ENCODE results near the gene AGBL1.
A peak's percentile ranks its signal among the peaks of the same experiment; 100 is the strongest.

Gene AGBL1

DNA sequence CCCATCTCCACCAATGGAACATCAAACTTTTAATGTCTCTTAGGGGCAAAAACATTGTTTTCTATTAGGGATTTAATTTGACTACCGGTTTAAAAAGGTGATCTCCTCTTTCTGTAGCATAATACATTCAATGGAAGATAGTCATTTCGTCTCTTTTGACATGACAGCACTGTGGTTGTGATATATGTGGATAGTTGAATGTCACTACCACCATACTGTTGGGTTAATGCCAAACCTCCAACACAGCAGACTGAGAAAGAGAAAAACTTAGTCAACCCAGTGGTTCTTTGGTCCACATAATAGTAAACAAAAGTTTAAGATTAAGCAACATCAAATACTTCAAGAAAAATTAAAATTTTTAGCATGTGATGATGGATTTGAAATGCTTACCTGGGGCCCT lies 530.4 kb downstream of the AGBL1 start:
- no peak for DNase-seq

DNA sequence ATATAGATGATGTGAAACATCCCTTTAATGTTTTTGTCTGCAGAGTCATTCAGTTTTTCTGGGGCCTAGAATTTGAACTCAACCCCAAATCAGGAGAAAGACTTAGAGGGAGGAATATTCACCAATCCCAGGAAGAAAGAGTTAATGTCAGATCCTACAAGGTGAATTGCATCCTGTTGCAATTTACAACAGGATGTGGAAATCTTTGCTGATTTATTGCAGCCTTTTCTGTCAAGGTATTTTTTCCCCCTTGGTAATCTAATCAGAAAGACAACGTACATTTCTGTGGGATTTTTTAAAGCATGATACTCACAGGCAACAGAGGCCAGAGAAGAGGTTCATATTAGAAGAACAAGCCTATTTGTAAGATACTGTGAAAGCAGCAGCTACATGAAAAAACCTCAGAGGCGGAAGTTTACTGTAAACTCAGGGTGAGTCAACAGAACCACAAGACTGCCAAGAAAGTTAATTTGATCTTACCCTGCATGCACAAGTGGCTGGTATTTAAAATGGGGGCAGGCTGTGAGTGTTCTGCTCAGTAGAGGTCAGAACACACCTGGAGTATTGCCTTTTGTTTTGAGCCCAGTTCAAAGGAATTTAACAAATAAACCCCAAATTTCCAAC lies 531.9 kb downstream of the AGBL1 start:
- DNase-seq, result no peak

DNA sequence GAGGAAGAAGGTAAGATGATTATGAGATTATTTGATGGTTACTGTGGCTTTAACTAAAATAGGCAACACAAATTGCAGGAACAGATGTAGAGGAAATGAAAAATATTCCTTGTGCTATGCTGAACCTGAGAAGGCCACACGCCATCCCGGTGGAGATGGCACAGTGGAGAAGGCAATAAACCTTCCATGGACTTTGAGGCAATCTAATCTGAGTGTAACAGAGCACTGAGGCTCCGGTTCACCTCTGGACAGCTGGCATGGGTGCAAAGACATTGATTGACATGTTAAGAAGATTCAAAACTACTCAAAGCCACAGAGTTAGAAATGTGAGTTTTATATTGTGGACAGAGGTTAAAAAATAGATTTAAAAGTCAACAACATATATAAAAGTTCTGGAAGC lies 535.7 kb downstream of the AGBL1 start:
- DNase-seq, result no peak

DNA sequence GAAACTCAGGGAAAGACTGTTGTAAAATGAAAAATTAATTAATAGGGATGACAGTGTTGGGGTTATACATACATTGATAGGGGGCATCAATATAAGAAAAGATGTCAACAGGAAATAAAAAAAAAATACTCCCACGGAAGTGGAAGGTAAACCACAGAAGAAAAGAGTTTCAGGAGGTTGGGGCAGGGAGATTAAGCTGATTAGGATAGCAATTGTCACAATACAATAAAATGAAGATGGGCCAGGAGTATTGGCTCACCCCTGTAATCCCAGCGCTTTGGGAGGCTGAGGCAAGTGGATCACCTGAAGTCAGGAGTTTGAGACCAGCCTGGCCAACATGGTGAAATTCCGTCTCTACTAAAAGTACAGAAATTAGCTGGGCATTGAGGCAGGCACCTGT lies 536.1 kb downstream of the AGBL1 start:
- no peak for DNase-seq

DNA sequence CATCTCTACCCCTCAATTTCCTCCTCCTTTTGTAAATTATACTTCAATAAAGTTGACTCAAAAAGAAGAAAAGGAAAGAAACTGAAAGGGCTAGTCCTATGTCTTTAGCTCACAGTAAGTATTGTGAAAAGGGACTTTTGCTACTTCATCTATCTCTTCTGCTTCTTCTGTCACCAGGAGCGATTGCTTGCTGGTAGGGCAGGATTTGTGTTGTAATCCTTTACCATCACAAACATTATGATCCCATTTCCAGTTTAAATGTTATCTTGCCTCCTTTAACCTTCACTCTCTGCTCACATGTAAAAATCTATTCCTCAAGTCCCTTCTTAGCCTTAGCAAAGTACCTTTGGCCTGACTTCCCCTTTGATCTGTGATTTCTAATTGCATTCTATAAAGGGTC lies 537.1 kb downstream of the AGBL1 start:
- DNase-seq, result no peak

DNA sequence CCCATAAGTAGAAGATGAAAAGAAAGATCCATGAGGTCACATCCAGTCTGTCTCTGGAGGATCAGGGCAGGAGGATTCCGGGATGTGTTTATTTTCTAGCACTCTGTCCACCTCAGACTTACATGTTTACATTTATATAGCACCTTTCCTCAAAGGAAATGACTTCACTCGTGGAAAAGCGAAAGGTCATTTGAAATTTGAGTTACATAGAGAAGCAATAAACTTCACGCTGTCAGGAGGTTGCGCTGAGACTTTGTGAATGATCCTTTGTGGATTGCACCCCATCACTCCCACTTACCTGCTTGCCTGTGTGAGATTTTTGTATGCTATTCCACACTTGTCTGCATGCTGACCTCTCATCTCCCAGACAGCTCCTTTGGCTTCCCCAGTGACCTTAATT lies 540.5 kb downstream of the AGBL1 start:
- no peak for DNase-seq

DNA sequence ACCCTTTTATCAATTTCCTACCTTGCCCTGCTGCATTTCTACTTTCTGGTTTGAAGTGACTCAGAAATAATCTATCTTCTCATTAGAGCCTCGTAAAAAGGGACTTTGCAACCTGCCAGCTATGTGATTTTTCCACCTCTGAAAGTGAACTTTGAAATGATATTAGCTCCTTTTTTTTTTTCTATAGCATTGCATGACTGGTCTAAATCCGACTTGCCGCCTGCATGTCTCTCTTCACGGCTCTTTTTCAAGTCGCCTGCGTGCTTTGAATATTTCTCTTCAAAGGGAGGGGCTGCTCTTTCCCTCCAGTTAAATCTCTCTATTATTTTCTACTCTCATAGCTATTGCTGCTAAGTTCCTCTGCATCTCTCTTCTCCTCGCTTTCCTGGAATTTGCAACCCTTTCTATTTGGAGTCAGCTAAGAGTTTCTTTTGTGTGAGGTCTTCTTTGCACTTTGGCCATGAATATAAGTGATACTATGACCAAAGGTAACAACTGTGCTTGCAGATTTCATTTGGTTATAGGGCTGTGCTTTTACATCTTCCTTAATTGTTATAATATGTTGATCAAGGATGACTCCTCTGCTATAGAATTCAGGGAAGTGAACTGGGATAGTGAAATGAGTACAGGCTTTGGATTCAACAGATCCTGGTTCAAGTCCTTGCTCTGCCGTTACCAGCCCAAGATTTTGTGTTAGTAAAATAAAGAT lies 541.1 kb downstream of the AGBL1 start:
- DNase-seq, result no peak

DNA sequence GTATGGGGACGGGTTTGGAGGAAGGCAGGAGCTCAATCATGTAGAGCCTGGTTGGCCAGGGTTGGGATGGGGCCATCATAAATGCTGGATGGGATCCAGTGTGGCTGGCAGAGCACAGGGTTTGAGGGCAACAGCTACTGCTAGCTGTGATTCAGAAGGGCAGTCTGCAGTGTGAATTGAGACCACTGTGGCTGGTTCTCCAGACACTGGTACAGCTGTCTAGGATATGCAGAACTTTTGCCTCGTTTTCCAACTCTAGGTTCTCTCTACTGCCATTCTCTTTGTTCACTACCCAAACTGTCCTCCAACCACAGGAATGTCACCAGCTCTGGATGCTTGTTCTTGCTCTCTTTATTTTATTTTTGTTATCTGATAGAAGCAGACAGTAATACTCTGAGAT lies 543.6 kb downstream of the AGBL1 start:
- no peak for DNase-seq

DNA sequence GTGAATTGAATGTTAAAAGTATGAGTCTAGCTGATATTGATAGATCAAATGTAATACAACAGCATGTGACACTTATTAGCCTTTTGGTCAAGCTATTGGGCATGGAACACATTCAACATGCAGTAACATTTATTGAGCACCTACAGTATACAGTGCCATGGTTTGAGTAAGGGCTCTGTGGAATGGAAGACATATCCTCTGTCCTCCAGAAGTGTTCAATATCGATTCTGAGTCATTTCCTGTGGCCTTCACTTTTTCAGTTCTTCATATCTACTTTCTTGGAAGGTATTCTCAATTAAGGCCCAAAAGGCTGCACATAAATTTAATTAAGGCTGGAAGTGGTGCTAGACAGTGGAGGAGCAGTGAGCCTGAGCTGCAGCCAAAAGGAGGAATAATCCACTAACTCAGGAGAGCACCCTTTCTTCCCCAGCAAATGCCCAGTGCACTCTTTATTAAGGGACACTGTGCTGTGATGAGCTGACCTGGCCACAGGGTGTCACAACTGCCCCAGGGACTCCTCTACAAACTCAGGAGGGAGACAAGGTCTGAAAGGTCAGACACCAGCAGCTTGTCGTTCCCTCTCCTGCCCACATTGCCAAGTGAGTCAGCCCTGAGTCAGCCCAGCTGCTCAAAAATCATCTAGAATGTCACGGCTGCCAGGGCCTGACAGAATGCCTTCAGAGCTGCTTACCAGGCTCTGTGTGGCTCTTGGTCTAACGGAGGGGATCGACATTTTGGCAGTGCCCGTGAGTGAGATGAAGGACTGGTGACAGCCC lies 544.8 kb downstream of the AGBL1 start:
- peak; percentile 3 for DNase-seq

DNA sequence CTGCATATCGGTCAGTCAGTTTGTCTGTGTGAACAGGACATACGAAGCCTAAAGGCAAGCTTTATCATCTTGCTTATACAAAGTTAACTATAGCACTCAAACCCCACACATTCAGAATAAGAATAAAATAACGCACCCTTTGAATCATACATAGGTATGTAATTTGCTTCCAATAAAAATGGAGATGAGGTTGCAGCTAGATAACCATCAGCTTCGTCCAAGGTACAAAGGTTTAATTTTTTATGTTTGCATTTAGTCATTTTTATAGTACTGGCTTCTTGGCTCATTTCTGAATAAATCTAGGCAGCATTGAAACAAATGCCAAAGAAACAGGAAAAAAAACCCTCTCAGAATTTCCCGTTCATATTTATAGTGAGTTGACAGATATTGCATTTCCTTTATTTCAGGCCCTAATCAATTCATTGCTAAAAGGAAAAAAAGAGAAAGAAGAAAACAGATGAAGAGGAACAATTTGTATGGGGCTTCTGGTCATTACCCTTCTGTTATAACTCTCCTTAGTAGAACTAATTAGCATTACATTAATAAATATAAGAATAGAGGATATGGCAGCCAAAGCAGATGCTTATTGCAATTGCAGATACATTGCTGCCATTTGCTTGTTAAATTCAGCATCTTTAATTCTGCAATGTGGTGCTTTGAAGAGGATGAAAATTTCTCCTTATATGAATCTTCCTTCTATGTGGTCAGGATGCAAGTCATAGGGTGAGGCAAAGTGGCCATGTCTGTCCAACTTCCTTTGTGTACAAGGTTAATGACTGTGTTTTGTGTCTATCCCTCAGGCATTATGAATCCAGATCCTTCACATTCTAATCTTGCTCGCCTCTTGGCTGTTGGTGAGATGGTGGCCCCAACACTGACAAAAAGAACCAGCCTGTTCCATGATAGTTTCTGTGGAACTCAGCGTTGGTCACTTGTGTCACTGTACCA lies 550.0 kb downstream of the AGBL1 start:
- no peak for DNase-seq

DNA sequence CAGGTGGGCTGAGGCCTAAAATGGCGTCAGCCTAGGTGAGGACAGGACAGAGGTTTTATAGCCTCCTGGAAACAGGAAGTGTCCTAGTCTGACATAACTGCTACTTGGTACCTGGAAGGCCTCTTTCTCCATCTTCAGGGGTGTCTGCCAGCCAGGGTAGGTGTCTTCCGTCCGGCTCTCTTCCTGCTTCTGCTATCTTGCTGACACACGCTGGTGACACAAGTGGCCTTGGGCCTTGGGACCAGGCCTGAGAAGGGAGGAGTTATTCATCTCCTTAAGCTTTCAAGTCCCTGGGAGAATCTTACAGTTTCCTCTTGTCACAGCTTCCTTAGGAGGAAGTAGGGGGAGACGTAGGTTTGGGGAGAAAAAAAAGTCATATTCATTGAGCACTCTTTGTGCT lies 551.3 kb downstream of the AGBL1 start:
- DNase-seq, result no peak

DNA sequence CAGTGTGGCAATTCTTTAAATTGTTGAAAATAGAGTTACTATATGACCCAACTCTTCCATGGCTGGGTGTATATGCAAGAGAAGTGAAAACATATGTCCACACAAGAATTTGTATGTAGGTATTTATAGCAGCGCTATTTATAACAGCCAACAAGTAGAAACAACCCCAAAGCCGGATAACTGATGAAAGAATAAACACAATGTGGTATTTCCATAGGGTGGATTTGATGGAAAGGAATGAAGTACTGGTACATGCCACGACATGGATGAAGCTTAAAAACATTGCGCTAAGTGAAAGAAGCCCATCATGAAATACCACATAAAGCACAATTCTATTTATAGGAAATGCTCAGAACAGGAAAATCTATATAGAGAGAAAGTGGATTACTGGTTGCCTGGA lies 554.5 kb downstream of the AGBL1 start:
- DNase-seq, result no peak

DNA sequence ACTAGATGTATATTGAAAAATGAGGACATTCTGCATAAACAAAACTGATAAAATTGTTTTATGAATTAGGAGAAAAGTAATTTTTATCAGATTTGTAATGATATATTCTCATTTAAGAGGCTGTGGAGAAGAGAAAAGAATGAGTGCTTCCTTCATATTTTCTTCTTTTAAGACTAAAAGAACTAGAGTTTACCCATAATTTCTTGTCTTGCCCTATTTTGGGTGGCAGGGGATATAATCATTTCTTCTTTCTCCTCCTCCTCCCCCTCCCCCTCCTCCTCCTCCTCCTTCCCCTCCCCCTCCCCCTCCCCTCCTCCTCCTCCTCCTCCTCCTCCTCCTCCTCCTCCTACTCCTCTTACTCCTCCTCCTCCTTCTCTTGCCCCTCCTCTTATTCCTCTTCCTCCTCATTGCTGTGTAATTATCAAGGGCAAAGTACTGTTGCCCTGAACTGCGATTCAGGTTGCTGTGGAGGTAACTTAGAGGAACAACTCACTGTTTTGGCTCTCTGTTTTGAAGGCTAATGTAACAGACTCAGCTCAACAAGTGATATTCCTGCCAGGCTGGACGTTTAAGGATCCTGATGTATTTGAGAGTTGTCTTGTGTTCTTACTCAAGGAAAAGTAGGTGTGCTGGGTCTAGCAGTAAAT lies 555.4 kb downstream of the AGBL1 start:
- DNase-seq, result no peak

DNA sequence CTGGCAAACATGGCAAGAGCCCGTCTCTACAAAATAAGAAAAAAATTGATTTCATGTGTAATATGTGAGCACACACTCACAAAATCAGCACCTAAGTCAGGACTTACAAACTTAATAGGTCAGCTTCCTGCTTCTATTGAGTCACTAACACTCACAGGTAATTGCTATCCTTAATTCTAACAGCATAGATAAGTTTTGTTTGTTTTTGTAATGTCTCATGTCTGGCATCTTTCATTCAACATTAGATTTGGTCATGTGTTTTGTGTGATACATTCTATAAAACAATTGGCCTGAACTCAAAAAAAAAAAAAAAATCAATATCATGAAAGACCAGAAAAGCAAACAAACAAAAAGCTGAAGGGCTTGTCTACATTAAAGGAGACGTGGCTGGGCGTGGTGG lies 564.7 kb downstream of the AGBL1 start:
- DNase-seq, result peak; percentile 15

DNA sequence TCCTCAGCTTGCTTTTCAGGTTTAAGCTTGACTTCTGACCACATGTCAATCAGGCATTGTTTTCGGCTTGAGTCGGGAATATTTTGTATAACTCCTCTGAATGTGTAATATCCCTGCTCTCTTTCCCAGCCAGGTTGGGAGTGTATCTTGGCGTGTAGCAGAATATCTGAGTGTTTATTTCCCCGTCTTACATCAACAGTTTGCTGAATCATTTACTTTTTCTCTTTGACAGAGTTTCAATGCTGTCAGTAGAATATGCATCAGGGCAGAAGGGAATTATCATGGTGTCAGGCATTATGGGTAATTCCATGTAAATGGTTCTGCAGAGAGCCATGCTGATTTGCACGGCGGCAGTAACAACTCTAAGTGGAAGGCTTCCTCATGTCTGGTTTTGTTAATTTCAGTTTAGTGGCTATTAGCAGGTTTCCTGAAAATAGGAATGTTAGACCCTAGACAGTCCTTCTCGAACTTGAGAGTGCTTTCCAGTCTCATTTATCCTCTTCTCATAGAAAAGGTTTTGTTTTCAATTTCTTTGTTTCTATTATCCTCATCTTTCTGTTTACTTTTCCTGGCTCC lies 566.3 kb downstream of the AGBL1 start:
- peak; percentile 34 for DNase-seq

DNA sequence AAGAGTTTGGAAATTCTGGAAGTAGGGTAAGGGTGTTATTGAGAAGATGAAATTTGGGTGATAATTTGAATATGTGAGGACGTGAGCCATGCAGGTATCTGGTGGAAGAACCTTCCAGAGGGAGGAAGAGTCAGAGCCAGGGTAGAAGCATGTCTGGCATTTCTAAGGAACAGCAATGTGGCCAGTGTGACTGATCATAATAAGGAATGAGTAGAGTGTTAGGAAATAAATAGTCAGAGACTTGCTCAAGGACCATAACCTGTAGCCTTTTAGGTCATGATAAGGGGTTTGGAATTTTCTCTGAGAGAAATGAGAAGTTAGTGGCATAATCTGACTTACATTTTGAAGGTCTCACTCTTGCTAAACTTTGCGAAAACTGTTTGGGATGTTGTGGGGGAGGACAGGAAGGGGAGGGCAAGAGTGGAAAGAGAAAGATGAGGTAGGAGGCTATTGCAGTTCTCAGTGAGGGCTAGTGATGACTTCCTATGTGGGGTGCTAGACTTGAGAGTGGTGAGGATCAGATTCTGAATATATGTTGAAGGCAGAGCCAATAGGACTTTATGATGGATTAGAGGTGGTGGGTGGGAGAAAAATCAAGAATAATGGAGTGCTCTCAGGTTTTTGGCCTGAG lies 568.3 kb downstream of the AGBL1 start:
- DNase-seq, result no peak

DNA sequence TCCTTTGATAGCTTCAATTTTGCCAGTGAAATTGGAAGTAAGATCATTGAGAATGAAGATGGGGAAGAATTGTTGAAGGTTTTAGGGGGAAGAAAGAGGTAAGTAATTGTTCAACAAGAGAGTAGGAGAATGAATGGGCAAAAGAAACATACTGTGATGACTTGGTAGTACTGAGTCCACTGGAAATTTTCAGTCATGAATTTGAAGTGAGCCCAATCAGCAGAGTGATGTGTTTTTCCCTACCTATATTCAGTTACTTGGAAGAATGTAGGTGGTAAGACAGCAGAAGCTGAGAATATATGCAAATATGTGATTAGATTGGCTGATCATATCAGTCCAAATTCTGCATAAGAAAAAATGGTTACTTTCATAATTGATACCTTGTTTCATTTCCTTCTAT lies 569.6 kb downstream of the AGBL1 start:
- DNase-seq, result no peak

DNA sequence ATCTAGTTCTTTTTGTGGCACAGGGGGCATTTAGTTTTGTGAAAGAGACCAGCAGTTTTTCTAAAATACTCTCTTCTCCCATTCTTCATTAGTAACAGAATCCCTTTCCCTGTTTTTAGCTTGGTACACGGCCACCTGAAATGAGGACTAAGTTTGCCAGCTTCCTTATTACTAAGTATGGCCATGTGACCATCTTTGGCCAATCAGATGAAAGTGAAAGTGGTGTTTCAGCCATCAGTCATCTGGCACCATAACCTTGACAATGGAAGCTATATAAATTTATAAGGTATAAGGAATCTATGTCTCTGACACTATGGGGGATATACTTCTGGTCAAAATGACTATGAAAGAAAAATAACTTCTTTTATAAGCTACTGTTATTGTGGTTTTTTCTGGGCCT lies 570.4 kb downstream of the AGBL1 start:
- no peak for DNase-seq

DNA sequence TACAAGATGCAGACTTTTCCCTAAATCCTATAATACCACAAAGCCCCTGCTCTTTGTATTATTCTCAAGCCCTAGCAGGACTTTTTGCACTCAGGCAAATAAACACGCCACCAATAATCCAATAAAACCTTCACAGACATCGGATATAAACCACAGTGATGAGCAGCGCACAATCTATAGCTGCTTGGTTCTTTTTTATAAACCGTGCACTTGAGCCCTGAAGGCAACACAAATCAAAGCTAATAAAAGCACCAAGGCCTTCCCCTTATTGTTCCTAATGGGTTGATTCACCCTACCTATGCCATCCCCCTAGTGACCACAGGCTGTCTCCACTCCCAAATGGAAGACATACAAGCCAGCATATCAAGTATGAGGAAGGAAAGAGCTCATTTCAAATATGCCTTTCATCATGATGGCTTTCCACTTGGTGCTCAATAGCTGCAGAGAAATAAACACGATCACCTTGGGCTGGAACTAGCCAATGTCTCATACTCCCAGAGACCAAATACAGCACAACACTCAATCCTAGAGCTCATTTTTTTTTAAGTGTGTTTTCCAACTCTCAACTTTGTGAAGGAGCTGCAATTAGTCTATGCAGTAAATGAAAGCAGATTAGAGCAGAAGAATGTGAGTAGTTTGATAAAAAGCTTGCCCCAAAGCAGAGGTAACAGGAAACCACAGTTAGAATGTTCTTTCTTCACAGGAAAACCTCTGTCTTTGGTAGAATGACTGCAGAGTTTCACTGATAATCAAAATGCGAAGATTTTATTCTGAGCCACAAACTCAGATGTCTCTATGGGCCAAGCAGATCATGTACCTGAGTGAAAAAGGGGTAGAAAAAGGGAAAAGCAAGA lies 573.9 kb downstream of the AGBL1 start:
- DNase-seq, result no peak

DNA sequence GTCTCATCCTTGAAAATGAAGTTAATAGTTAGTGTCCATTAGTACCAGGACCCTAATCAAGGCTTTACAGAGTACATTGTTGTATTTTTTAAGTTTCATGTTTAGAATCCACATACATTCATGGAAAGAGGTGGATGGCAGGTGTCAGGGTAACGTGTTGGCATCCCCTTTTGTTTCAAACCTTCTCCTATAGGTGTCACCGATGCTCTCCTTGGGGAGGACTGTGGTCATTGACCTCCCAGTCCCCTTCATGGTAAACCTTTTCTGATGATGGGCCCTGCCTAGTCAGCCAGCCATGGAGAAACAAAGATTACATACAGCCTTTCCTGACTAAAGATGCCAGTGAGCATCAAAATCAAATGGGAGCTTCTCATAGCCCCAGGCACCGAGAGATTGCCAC lies 574.8 kb downstream of the AGBL1 start:
- DNase-seq, result no peak

DNA sequence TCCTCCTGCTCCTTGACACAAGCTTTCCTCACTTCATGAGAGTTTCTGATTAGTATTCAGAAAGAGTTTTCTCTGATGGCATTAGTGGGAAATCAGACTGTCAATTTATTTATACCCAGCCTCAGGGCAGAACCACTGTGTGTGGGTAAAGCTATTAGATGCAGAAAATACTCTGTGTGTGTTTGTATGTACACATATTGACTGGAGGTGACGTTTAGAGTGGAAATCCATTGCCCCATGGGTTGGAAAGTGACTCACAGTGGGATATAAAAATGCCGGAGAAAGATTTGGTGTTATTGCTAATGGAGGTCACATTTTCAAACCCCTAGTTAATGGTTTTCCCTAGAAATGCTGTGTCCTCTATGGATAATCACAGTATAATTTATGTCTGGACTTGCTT lies 577.6 kb downstream of the AGBL1 start:
- no peak for DNase-seq
